Activated T-cell treated with anti-CD3 and anti-CD28 coated beads, Interleukin-2, amount 50 U/mL, for 4 hours (primary cell): ENCODE measurements around the gene LYZL6. TPM values are rescaled to one million over a fixed set of nuclear protein-coding genes. Genes with fewer than 3 reads are reported as not detected.
A peak's percentile ranks its signal among the peaks of the same experiment; 100 is the strongest.

Experiments used
- ATAC-seq, 2 donors: fragments of 200-7000 bp; cut with Tn5 transposase; one replicate each; pipeline ENCODE4 v1.10.0; 2021
- DNase-seq: peaks from one replicate; pipeline ENCODE4 v3.0.0-alpha.2; 2020
- H3K27me3 Mint-ChIP-seq: one replicate; pipeline ENCODE4 v1.8.0; 2021; ENCODE audit warnings: low read depth, mixed read lengths
- H3K36me3 Mint-ChIP-seq: one replicate; pipeline ENCODE4 v1.8.0; 2022; ENCODE audit warnings: mixed read lengths; ENCODE audit not compliant: insufficient read depth
- H3K4me1 Mint-ChIP-seq: one replicate; pipeline ENCODE4 v1.8.0; 2021; ENCODE audit warnings: low read depth, mixed read lengths
- H3K4me3 Mint-ChIP-seq: one replicate; pipeline ENCODE4 v1.8.0; 2021; ENCODE audit warnings: mild to moderate bottlenecking, moderate library complexity, mixed read lengths
- H3K9me3 Mint-ChIP-seq: one replicate; pipeline ENCODE4 v1.8.0; 2021; ENCODE audit warnings: mixed read lengths
- total RNA-seq, 3 donors: library from RNA; stranded (reverse); gene quantifications; one replicate each; pipeline ENCODE4 v1.2.1, GENCODE V29; 2021

LYZL6 gene
- total RNA-seq, 3 donors from 2014 or later, result not detected

DNA sequence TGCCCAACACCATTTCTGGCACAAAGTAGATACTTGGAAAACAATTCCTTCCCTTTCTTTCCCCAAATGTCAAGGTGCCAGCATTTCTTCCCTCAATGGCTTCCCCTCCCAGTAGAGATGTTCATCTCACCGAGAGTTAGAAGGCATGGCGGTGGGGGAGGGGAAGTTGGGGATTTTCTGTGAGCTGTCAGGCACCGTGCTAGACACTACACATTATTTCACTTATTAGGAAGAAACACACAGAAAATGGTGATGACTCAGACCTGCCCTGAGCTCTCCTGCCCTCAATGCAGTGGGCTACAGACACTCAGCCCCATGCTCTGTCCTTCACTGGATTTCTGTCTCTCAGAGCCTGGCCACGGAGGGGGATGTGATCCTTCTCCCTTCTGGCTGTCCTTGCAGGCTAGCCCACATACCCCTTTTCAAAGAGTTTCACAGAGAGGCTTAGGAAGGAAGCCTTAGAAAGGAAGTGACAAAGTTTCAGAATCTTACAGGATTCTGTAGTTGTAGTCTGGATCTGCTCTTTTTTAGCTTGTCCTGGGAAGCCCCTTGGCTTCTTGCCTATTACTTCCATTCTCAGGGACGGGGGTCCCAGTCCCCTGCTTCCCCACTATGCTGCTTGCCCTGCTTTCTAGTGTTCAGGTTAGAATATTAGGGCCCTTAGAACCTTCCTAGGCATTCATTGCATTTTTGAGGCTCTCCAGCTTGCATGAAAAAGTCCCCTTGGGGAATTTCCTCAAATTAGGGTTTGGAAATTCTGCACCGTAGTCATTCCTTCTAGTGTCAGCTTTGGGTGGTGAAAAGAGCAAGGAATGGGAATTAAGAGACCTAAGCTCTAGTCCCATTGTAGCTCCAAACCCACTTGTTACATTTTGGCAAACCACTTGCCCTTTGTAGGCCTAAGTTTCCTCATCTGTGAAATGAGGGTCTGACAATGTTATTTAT lies 51.1 kb downstream of the LYZL6 start:
- Mint-ChIP-seq H3K36me3 (no peaks in the 10 kb centered on the region), H3K4me3 (no peak overlapping the region), H3K4me1 (peaks cover 69% of the 10 kb centered on the region), H3K9me3 (no peaks in the 10 kb centered on the region), H3K27me3 (no peaks in the 10 kb centered on the region)
- ATAC-seq, result peak; percentile 54 to 58
- DNase-seq, result peak; percentile 68

DNA sequence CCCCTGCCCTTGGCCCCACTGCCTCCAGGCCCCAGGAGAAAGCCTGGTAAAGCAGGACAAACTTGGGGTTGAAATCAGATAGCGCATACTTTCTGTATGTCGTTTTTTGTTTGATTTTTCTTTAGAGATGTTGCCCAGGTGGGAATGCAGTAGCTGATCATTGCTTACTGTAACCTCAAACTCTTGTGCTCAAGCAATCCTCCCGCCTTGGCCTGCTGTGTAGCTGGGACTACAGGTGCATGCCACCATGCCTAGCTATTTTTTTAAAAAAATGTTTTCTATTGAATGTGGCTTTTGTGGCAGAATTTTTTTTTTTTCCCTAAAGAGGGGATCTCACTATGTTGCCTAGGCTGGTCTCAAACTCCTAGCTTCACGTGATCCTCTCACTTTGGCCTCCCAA lies 52.2 kb downstream of the LYZL6 start:
- Mint-ChIP-seq H3K9me3 (no peaks in the 10 kb centered on the region), H3K27me3 (no peaks in the 10 kb centered on the region), H3K36me3 (no peaks in the 10 kb centered on the region), H3K4me1 (peaks cover 65% of the 10 kb centered on the region), H3K4me3 (no peak overlapping the region)
- DNase-seq (no peak), ATAC-seq (no peak)

DNA sequence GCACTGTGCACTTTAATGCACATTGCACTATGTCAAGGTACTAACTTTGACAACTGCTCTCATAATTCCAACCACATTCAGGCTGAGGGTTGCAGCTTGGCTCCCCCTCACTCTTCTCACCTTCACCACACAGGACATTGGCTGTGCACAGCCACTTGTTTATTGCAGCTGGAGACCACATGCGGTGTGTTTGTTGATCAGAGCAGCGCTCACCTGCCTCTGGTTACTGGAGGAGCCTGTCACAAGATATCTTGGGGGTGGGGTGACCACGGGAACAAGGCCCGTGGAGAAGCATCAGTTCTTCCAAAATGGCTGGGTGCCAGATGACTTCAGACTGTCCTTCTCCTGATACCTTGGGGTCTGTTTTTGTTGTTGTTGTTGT lies 52.7 kb downstream of the LYZL6 start:
- H3K4me1 Mint-ChIP-seq, result peaks cover 61% of the 10 kb centered on the region
- H3K27me3 Mint-ChIP-seq, result no peaks in the 10 kb centered on the region
- no peak overlapping the region for H3K4me3 Mint-ChIP-seq
- DNase-seq (peak; percentile 16), ATAC-seq (peak in 1 of 2 donors; percentile 35)
- H3K36me3 Mint-ChIP-seq, result no peaks in the 10 kb centered on the region
- no peaks in the 10 kb centered on the region for H3K9me3 Mint-ChIP-seq

DNA sequence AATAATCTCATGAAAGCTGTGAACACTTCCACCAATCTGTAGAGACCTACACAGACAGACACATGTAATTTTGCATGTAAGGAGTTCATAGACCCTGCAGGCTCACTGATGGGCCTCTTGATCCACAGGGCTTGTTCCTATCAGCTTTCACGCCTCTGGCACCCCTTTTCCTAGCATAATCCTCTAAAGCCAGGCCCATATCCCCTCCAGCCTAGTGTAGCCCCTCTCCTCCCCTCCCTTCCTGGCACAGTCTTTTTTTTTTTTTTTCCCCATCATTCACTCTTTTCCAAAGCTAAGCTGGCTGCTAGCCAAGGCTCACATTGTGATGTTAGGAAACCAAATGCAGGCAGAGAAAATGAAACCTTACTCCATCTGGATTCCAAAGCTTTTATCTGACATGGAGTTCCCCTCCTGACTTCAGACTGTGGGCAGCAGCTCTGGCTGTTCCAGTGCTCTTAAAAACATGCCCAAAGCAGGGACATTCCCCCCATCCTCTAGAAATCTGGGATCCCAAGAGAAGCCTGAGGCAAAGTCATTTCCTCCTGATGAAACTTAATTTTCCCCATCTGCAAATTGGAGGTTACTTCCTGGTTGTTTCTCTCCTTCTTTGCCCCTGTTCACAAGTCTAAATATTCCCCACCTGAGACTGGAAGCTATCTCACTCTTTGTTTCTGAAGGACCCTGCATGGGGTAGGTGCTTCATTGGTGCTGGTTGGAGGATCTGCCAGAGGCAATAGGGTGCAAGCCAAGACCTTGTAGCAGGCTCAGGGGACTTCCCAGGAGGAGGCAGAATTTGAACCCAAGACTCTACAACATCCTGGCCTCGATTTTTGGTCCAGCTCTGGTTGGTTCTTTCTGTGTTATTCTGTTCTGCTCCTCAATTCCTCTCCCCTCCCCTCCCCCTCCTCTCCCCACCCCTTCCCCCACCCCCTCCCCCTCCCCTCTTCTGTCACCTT lies 53.4 kb downstream of the LYZL6 start:
- no peak overlapping the region for H3K4me3 Mint-ChIP-seq
- no peaks in the 10 kb centered on the region for H3K36me3 Mint-ChIP-seq
- H3K27me3 Mint-ChIP-seq, result no peaks in the 10 kb centered on the region
- no peaks in the 10 kb centered on the region for H3K9me3 Mint-ChIP-seq
- peaks cover 54% of the 10 kb centered on the region for H3K4me1 Mint-ChIP-seq
- DNase-seq (no peak), ATAC-seq (no peak)

DNA sequence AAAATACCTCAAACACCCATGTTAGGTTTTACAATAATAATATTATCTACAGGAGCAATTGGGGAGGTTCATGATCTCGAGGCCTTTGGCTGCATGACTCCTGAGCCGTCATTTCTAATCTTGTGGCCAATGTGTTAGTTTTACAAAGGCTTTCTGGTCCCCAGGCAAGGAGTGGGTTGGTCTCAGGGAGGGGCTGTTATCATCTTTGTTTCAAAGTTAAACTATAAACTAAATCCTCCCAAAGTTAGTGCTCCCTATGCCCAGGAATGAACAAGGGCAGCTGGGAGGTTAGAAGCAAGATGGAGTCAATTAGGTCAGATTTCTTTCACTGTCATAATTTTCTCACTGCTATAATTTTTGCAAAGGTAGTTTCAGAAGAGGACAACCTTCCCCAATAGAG lies 54.3 kb downstream of the LYZL6 start:
- Mint-ChIP-seq H3K27me3 (no peaks in the 10 kb centered on the region), H3K4me1 (peaks cover 52% of the 10 kb centered on the region), H3K36me3 (no peaks in the 10 kb centered on the region), H3K9me3 (no peaks in the 10 kb centered on the region), H3K4me3 (no peak overlapping the region)
- ATAC-seq (peak; percentile 59 to 86), DNase-seq (no peak)

Other genes starting within 250 kb of the LYZL6 start
- gene RASL10B, start 212.1 kb downstream of the LYZL6 start, total RNA-seq, result 1 to 10 TPM; 2.6 to 4.3 (median 3.7) TPM
- gene GAS2L2, start 190.5 kb downstream of the LYZL6 start, total RNA-seq, result under 1 TPM in 1 of 3 donors, not detected in 2; 0.05 TPM
- gene C17orf50, start 182.8 kb downstream of the LYZL6 start, total RNA-seq, result not detected
- gene MMP28, start 148.1 kb downstream of the LYZL6 start, total RNA-seq, result under 1 TPM in 2 of 3 donors, not detected in 1; 0.23 to 0.29 TPM
- gene TAF15, start 134.2 kb downstream of the LYZL6 start, total RNA-seq, result 100 to 1,000 TPM; 215 to 249 (median 239) TPM
- gene HEATR9, start 74.8 kb downstream of the LYZL6 start, total RNA-seq, result under 1 TPM in 1 of 3 donors, not detected in 2; 0.21 TPM
- gene CCL5, start 63.4 kb downstream of the LYZL6 start, total RNA-seq, result 10 to 100 TPM; 19.9 to 72.3 (median 64.7) TPM
- gene RDM1, start 12.9 kb downstream of the LYZL6 start, total RNA-seq, result not detected
- not detected for gene CCL16, start 37.8 kb upstream of the LYZL6 start, total RNA-seq
- gene CCL14, start 43.0 kb upstream of the LYZL6 start, total RNA-seq, result not detected
- gene CCL15, start 57.8 kb upstream of the LYZL6 start, total RNA-seq, result not detected
- not detected for gene CCL23, start 74.3 kb upstream of the LYZL6 start, total RNA-seq
- gene CCL18, start 120.6 kb upstream of the LYZL6 start, total RNA-seq, result not detected
- gene CCL3, start 146.4 kb upstream of the LYZL6 start, total RNA-seq, result 1,000 to 10,000 TPM in 2 of 3 donors, 100 to 1,000 TPM in 1; 341 to 1,810 (median 1,594) TPM
- 1,000 to 10,000 TPM in 2 of 3 donors, 100 to 1,000 TPM in 1; 361 to 2,286 (median 1,809) TPM for gene CCL4, start 160.1 kb upstream of the LYZL6 start, total RNA-seq
- gene TBC1D3B, start 232.9 kb upstream of the LYZL6 start, total RNA-seq, result 1 to 10 TPM; 2.4 to 5.4 (median 4.0) TPM